Pancreas (tissue), 10 donors: ENCODE results near the gene U2AF1L4. TPM values are rescaled to one million over a fixed set of nuclear protein-coding genes. Genes with fewer than 3 reads are reported as not detected.
"Not testable (repeated sequence)": the region's sequence is repeated elsewhere in the genome, so short reads cannot be mapped to it uniquely, and the experiment has no call there.

Experiments used
- ATAC-seq, 4 donors: fragments of 200-7000 bp; cut with Tn5 transposase; one replicate each; pipeline versions ENCODE4 v1.8.0 to v1.9.1; 2020; ENCODE audit warnings: mild to moderate bottlenecking in 4 of 4, moderate library complexity in 4 of 4
- DNase-seq, 6 donors: peaks; one replicate each; pipeline ENCODE4 v3.0.0-alpha.2; 2020
- FAIRE-seq: peaks from 2 replicates; lab custom pipeline; 2012; peaks lifted over from hg19 to GRCh38; lab: Jason Lieb, UNC
- H3K27ac ChIP-seq, 4 donors: fragments of 200-600 bp; sonication (generic); 1 replicate in 3 of 4; 2 replicates in 1 of 4; pipeline versions ENCODE4 v1.5.0 to v1.8.0; 2020
- H3K27me3 ChIP-seq, 4 donors: fragments of 200-600 bp; one replicate each; pipeline ENCODE4 v1.8.0; 2021
- H3K36me3 ChIP-seq, 3 donors: fragments of 200-600 bp; sonication (generic) in 1 of 3; one replicate each; pipeline versions ENCODE4 v1.5.0 to v1.8.0; 2020 to 2021
- H3K4me1 ChIP-seq, 3 donors: fragments of 200-600 bp; one replicate each; pipeline ENCODE4 v1.8.0; 2021
- H3K4me3 ChIP-seq, 4 donors: fragments of 200-600 bp; sonication (generic) in 2 of 4; one replicate each; pipeline versions ENCODE4 v1.5.0 to v1.8.0; 2020 to 2021
- H3K9me3 ChIP-seq, 4 donors: fragments of 200-600 bp; one replicate each; pipeline ENCODE4 v1.8.0; 2021
- CTCF ChIP-seq, 4 donors: fragments of 200-600 bp; sonication (generic) in 3 of 4; IDR thresholded peaks; one replicate each; pipeline versions ENCODE4 v1.5.0 to v1.8.0; 2021; ENCODE audit warnings: antibody characterized with exemption in 4 of 4
- WGBS, 2 donors: extraction: QIAGEN DNeasy Blood & Tissue Kit; methylation state at CpG; one replicate each; pipeline ENCODE4 v1.1.7; 2013; 5-methylcytosine and 5-hydroxymethylcytosine counted together
- intact Hi-C, 3 donors: fragments of 100-400 bp; cut with DNase I; formaldehyde crosslinking; loops; one replicate each; pipeline versions ENCODE4 v1.11.1 to v1.14.2; 2022
- polyA plus RNA-seq, 2 donors: library from polyadenylated mRNA; stranded (reverse); fragments of 200-250 nt; gene quantifications; one replicate each; pipeline ENCODE4 v1.2.3, GENCODE V29; 2013
- total RNA-seq, 6 donors: library from RNA; stranded (reverse); fragmentation: NEBNext Ultra II Directional in 4 of 6; extraction: Animal tissue kit (Norgen Biotek cat#: 25700) in 4 of 6; gene quantifications; one replicate each; pipeline versions ENCODE4 v1.2.1 to v1.2.4, GENCODE V29; 2021 to 2023
- donor health status: healthy with polysubstance abuse.
- donor health status: DM: no; HTN: no; CAD: no; lungs with moderate emphysema.
- donor health status: DM: no; HTN: no; CAD: no.
- donor health status: control.
- donor health status: control.
- donor health status: Bipolar disorder and iron deficiency.
- donor health status: DM: yes; HTN: yes; CAD: no.
- donor health status: DM: no; HTN: no; CAD: no.
- donor health status: DM: no; HTN: no; CAD: no.
- donor health status: DM: yes; HTN: yes; CAD: no.

U2AF1L4 gene
- total and polyA plus RNA-seq, 8 donors, result 9.7 to 124 (median 12.0) TPM

- peaks cover 16 to 97% (median 81%) of the 10 kb centered on the region in 3 donors for H3K36me3 ChIP-seq
- intact Hi-C loops, result loop anchor here in 1 of 3 donors (10.0 kb wide), 1 partner anchor 183 kb away; the partner anchor contains the start of gene TMEM147
Measured at GRCh38 chr19:35727053-35727955, 17.9 kb downstream of the U2AF1L4 start.

GRCh38 chr19:35725216-35725861, 19.9 kb downstream of the U2AF1L4 start:
- WGBS, 2 donors, result 93 to 95% methylated on average over 23 of the region's 23 CpGs
- no peak overlapping the region for H3K4me3 ChIP-seq
- H3K9me3 ChIP-seq, result no peaks in the 10 kb centered on the region
- no peaks in the 10 kb centered on the region for H3K27me3 ChIP-seq
- intact Hi-C loops, result loop anchor here in 1 of 3 donors (10.0 kb wide), 1 partner anchor 181 kb away; the partner anchor contains the start of gene TMEM147
- DNase-seq, result peak in 1 of 6 donors; percentile 63
- H3K36me3 ChIP-seq, result peaks cover 18 to 88% (median 81%) of the 10 kb centered on the region in 3 donors
- FAIRE-seq, result no peak
- no peaks in the 10 kb centered on the region for H3K4me1 ChIP-seq
- ATAC-seq, result no peak
- no peak overlapping the region for H3K27ac ChIP-seq
- no peak for TF ChIP-seq CTCF (IDR thresholded peaks at IDR 0.05)

More at GRCh38 chr19:35727053-35727955, 17.9 kb downstream of the U2AF1L4 start:
- WGBS, 2 donors, result 93 to 96% methylated on average over 25 of the region's 25 CpGs
- TF ChIP-seq CTCF (IDR thresholded peaks at IDR 0.05), result no peak
- Histone ChIP-seq H3K27me3 (no peaks in the 10 kb centered on the region), H3K9me3 (no peaks in the 10 kb centered on the region), H3K4me3 (no peak overlapping the region), H3K27ac (no peak overlapping the region), H3K4me1 (no peaks in the 10 kb centered on the region)
- FAIRE-seq (no peak), DNase-seq (peak in 1 of 6 donors; percentile 56), ATAC-seq (no peak)

- Histone ChIP-seq H3K27ac (no peak overlapping the region), H3K4me1 (no peaks in the 10 kb centered on the region), H3K27me3 (no peaks in the 10 kb centered on the region), H3K9me3 (no peaks in the 10 kb centered on the region), H3K4me3 (no peak overlapping the region), H3K36me3 (peaks cover 18 to 81% (median 74%) of the 10 kb centered on the region in 3 donors)
- WGBS, 2 donors, result 96 to 97% methylated on average over 12 of the region's 12 CpGs
- DNase-seq, result peak in 2 of 6 donors; percentile 8 to 66
- intact Hi-C loops, result loop anchor here in 1 of 3 donors (10.0 kb wide), 1 partner anchor 180 kb away; the partner anchor contains the start of gene TMEM147
- no peak for FAIRE-seq
- no peak for ATAC-seq
- no peak for TF ChIP-seq CTCF (IDR thresholded peaks at IDR 0.05)
Measured at GRCh38 chr19:35724560-35724959, 20.7 kb downstream of the U2AF1L4 start.

DNA sequence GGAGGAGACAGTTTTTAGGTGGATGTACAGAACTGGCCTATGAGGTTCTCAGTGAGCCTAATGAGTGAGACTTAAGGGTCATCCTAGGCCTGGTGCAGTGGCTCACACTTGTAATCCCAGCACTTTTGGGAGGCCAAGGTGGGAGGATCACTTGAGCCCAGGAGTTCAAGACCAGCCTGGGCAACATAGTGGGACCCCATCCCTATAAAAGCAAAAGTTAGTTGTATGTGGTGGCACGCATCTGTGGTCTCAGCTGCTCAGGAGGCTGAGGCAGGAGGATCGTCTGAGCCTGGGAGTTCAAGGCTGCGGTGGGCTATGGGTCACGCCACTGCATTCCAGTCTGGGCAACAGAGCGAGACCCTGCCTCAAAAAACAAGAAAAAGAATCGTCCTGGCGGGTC, 21.1 kb downstream of the U2AF1L4 start:
- not testable (repeated sequence) for H3K27me3 ChIP-seq, FAIRE-seq, H3K4me1 ChIP-seq, H3K4me3 ChIP-seq, H3K27ac ChIP-seq, ATAC-seq, H3K9me3 ChIP-seq
- intact Hi-C loops, result loop anchor here in 1 of 3 donors (10.0 kb wide), 1 partner anchor 179 kb away; the partner anchor contains the start of gene TMEM147
- peak in 1 of 6 donors; percentile 16 for DNase-seq
- H3K36me3 ChIP-seq, result peaks cover 16 to 76% (median 70%) of the 10 kb centered on the region in 3 donors
- WGBS, 2 donors, result 86 to 90% methylated on average over 7 of the region's 7 CpGs

- no peak for FAIRE-seq
- DNase-seq, result peak in 3 of 6 donors; percentile 11 to 38 (median 32)
- ATAC-seq, result no peak
Measured at GRCh38 chr19:35723671-35724070, 21.5 kb downstream of the U2AF1L4 start.

More at GRCh38 chr19:35723671-35724070, 21.5 kb downstream of the U2AF1L4 start:
- Histone ChIP-seq H3K9me3 (no peaks in the 10 kb centered on the region), H3K4me3 (no peak overlapping the region), H3K27me3 (no peaks in the 10 kb centered on the region), H3K36me3 (peaks cover 15 to 72% (median 65%) of the 10 kb centered on the region in 3 donors), H3K4me1 (peaks cover 0 to 7% (median 0%) of the 10 kb centered on the region in 3 donors), H3K27ac (no peak overlapping the region)
- intact Hi-C loops, result loop anchor here in 1 of 3 donors (10.0 kb wide), 1 partner anchor 179 kb away; the partner anchor contains the start of gene TMEM147
- no peak for TF ChIP-seq CTCF (IDR thresholded peaks at IDR 0.05)
- WGBS, 2 donors, result 93 to 94% methylated on average over 24 of the region's 24 CpGs
